ENCODE measurements around the gene SLC10A7. TPM values are rescaled to one million over a fixed set of nuclear protein-coding genes. Genes with fewer than 3 reads are reported as not detected.

Gene SLC10A7
- total and polyA plus RNA-seq, 10 donors = 1.8 to 33.2 (median 18.4) TPM

DNA sequence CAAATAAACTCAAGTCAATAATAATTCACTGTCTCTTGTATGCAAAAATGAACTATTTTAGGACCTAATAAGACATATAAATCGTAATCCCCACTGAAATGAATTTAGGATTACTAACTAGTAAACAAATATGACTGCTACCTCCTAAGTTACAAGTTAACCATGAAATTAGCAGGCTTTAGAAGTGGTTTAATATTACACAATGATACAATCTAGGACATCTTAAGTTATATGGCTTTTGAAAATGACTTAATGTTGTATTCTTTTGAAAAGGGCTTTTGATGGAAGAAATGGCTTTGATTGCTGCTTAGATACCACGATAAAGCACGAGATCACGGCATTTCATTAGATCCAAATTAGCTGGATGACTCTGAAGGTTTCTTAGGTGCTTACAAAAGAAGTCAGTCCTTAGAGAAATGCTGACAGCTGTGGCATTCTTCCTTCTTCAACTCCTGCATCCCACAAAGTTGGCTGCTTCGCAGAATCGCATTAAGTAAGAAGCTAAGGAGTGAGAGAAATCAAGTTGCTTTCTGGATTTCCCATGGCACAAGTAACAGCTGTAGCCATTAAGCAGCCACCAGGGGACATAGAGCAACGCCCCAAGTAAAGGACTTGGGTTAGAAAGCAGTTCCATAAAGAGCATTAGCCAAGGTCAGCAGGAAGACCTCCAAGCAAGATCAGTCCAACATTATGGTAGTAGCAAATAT is 6.9 kb downstream of the SLC10A7 start:
- TF ChIP-seq, protein P1, sequence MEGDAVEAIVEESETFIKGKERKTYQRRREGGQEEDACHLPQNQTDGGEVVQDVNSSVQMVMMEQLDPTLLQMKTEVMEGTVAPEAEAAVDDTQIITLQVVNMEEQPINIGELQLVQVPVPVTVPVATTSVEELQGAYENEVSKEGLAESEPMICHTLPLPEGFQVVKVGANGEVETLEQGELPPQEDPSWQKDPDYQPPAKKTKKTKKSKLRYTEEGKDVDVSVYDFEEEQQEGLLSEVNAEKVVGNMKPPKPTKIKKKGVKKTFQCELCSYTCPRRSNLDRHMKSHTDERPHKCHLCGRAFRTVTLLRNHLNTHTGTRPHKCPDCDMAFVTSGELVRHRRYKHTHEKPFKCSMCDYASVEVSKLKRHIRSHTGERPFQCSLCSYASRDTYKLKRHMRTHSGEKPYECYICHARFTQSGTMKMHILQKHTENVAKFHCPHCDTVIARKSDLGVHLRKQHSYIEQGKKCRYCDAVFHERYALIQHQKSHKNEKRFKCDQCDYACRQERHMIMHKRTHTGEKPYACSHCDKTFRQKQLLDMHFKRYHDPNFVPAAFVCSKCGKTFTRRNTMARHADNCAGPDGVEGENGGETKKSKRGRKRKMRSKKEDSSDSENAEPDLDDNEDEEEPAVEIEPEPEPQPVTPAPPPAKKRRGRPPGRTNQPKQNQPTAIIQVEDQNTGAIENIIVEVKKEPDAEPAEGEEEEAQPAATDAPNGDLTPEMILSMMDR (IDR thresholded peaks at IDR 0.05 in 8 of 11, conservative IDR thresholded peaks at IDR 0.05 in 3 of 11) = no peak
- TF ChIP-seq POLR2AphosphoS5 (IDR thresholded peaks at IDR 0.05) = no peak
- no peak for TF ChIP-seq POLR2A (IDR thresholded peaks at IDR 0.05)
- WGBS, 5 donors = 90 to 93% (median 92%) methylated on average over 7 of the region's 7 CpGs
- H3K36me3 ChIP-seq = peaks cover 0 to 34% (median 1%) of the 10 kb centered on the region in 6 donors

GRCh38 chr4:146513548-146513947 is 8.2 kb downstream of the SLC10A7 start:
- H3K9me3 ChIP-seq = no peaks in the 10 kb centered on the region
- no peak for DNase-seq
- intact Hi-C loops (cut with DNase I; ENCODE audit: low total_unique reads) = no loop called here
- H3K4me1 ChIP-seq = peaks cover 0 to 3% (median 0%) of the 10 kb centered on the region in 6 donors
- H3K27me3 ChIP-seq (replicated peaks in 1 of 7) = no peaks in the 10 kb centered on the region
- H3K36me3 ChIP-seq = peaks cover 0 to 37% (median 2%) of the 10 kb centered on the region in 6 donors
- WGBS, 5 donors = 95 to 100% (median 100%) methylated on average over 1 of the region's 1 CpG
- TF ChIP-seq, protein P1 (IDR thresholded peaks at IDR 0.05 in 8 of 11, conservative IDR thresholded peaks at IDR 0.05 in 3 of 11) = no peak
- no peak for TF ChIP-seq POLR2A (IDR thresholded peaks at IDR 0.05)
- H3K27ac ChIP-seq = no peak overlapping the region
- no peak overlapping the region for H3K4me3 ChIP-seq

More for the DNA sequence above, 6.9 kb downstream of the SLC10A7 start:
- no peak for DNase-seq
- Histone ChIP-seq H3K27me3 (replicated peaks in 1 of 7) (no peaks in the 10 kb centered on the region), H3K9me3 (no peaks in the 10 kb centered on the region), H3K27ac (no peak overlapping the region), H3K4me3 (no peak overlapping the region), H3K4me1 (peaks cover 0 to 12% (median 6%) of the 10 kb centered on the region in 6 donors)
- intact Hi-C loops (cut with DNase I; ENCODE audit: low total_unique reads) = no loop called here

DNA sequence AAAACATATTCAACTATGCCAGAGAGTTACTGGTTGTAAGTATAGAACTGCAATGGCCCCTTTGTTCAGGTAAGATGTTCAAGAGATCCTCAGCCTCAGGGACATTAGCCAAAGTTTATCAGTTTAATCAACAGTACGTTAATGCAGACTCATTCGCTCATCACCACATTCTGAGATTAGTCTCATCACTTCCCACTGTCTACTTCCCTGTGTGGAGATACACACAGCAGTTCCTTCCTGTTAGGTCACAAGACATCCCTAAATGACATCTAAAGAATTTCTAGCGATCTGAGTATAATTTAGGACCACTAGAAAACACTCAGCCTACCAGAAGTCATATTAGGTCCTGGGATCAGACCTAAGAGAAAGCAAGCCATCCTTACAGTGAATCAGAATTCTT is 10.4 kb downstream of the SLC10A7 start:
- intact Hi-C loops (cut with DNase I; ENCODE audit: low total_unique reads) = no loop called here
- TF ChIP-seq, protein P1 (IDR thresholded peaks at IDR 0.05 in 8 of 11, conservative IDR thresholded peaks at IDR 0.05 in 3 of 11) = no peak
- TF ChIP-seq POLR2AphosphoS5 (IDR thresholded peaks at IDR 0.05) = no peak
- TF ChIP-seq POLR2A (IDR thresholded peaks at IDR 0.05) = no peak
- Histone ChIP-seq H3K4me1 (no peaks in the 10 kb centered on the region), H3K9me3 (no peaks in the 10 kb centered on the region), H3K27me3 (replicated peaks in 1 of 7) (no peaks in the 10 kb centered on the region), H3K36me3 (peaks cover 0 to 44% (median 4%) of the 10 kb centered on the region in 6 donors), H3K4me3 (no peak overlapping the region), H3K27ac (no peak overlapping the region)
- 40 to 57% (median 43%) methylated on average over 3 of the region's 3 CpGs for WGBS, 5 donors
- DNase-seq = no peak

DNA sequence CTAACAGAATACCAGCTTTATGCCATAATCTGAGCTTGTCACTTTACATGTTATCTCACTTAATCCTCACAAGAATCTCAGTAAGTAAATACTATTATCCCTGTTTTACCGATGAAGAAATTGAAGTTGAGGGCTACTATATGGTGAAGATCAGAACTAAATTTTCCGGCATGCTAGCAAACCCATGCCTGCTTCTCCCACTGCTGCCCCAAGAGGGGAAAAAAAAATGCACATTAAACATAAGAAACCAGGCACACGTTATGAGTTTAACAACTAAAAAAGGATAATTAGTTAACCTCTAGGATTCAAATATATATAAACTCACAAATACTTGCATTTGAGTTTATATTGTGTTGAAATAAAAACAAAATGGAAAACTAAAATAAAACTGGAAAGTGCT is 10.8 kb downstream of the SLC10A7 start:
- H3K9me3 ChIP-seq = no peaks in the 10 kb centered on the region
- peaks cover 0 to 40% (median 4%) of the 10 kb centered on the region in 6 donors for H3K36me3 ChIP-seq
- H3K4me1 ChIP-seq = no peaks in the 10 kb centered on the region
- 85 to 92% (median 88%) methylated on average over 3 of the region's 3 CpGs for WGBS, 5 donors
- intact Hi-C loops (cut with DNase I; ENCODE audit: low total_unique reads) = no loop called here
- no peak overlapping the region for H3K27ac ChIP-seq
- no peak for DNase-seq
- H3K27me3 ChIP-seq (replicated peaks in 1 of 7) = no peaks in the 10 kb centered on the region
- no peak for TF ChIP-seq POLR2A (IDR thresholded peaks at IDR 0.05)
- no peak for TF ChIP-seq POLR2AphosphoS5 (IDR thresholded peaks at IDR 0.05)
- TF ChIP-seq, protein P1 (IDR thresholded peaks at IDR 0.05 in 8 of 11, conservative IDR thresholded peaks at IDR 0.05 in 3 of 11) = no peak
- no peak overlapping the region for H3K4me3 ChIP-seq
